Stomach (tissue), 9 donors: Measurements from ENCODE around the gene PCDHGA5. TPM values are rescaled to one million over a fixed set of nuclear protein-coding genes. Genes with fewer than 3 reads are reported as not detected.
"Not testable (repeated sequence)": the region's sequence is repeated elsewhere in the genome, so short reads cannot be mapped to it uniquely, and the experiment has no call there.

Experiments used
- DNase-seq, 2 donors: peaks; one replicate each; pipeline versions ENCODE4 v3.0.0 to v3.0.0-alpha.2; 2013 to 2019
- H3K27ac ChIP-seq, 5 donors: fragments of 200-600 bp in 4 of 5; sonication (generic) in 4 of 5; one replicate each; pipeline ENCODE4 v1.5.1; 2013 to 2019; ENCODE audit warnings: mild to moderate bottlenecking in 1 of 5, moderate library complexity in 1 of 5
- H3K27me3 ChIP-seq, 3 donors: fragments of 200-600 bp; sonication (generic); one replicate each; pipeline ENCODE4 v1.5.1; 2017 to 2019; ENCODE audit warnings: mixed run types in 1 of 3
- H3K36me3 ChIP-seq, 4 donors: fragments of 200-600 bp; sonication (generic); 1 replicate in 3 of 4; 2 replicates in 1 of 4; pipeline ENCODE4 v1.5.1; 2016 to 2019
- H3K4me1 ChIP-seq, 4 donors: fragments of 200-600 bp; sonication (generic); one replicate each; pipeline ENCODE4 v1.5.1; 2016 to 2019
- H3K4me3 ChIP-seq, 4 donors: fragments of 200-600 bp; sonication (generic) in 3 of 4; one replicate each; pipeline ENCODE4 v1.5.1; 2016 to 2019; ENCODE audit warnings: mild to moderate bottlenecking in 1 of 4
- H3K9me3 ChIP-seq, 4 donors: fragments of 200-600 bp; sonication (generic); one replicate each; pipeline ENCODE4 v1.5.1; 2016 to 2019
- EP300 ChIP-seq: sonication (generic); formaldehyde crosslinking; IDR thresholded peaks from one replicate; pipeline ENCODE4 v1.6.1; 2017; ENCODE audit warnings: antibody characterized with exemption
- POLR2A ChIP-seq, 4 donors: fragments of 450-650 bp; IDR thresholded peaks; one replicate each; pipeline ENCODE4 v1.6.1; 2016; ENCODE audit warnings: antibody characterized with exemption in 4 of 4, control low read depth in 2 of 4, mild to moderate bottlenecking in 1 of 4, moderate library complexity in 1 of 4
- POLR2AphosphoS5 ChIP-seq, 3 donors: sonication (generic); formaldehyde crosslinking; IDR thresholded peaks; one replicate each; pipeline ENCODE4 v1.6.1; 2016; ENCODE audit warnings: antibody characterized with exemption in 3 of 3
- WGBS, 5 donors: extraction: QIAGEN DNeasy Blood & Tissue Kit in 3 of 5; methylation state at CpG; one replicate each; pipeline versions ENCODE4 v1.1.5 to v1.1.7; 2013 to 2018; 5-methylcytosine and 5-hydroxymethylcytosine counted together
- intact Hi-C: fragments of 100-400 bp; cut with DNase I; formaldehyde crosslinking; loops from one replicate; pipeline ENCODE4 v1.15.1; 2023; ENCODE audit warnings: low total_unique reads
- polyA plus RNA-seq, 3 donors: library from polyadenylated mRNA; stranded (reverse); fragments of 200-250 nt; gene quantifications; one replicate each; pipeline ENCODE4 v1.2.3, GENCODE V29; 2013
- total RNA-seq, 5 donors: library from RNA; depleted of rRNA; stranded (reverse); fragments of >200 nt; gene quantifications; one replicate each; pipeline versions ENCODE4 v1.1.0 to v1.2.3, GENCODE V29; 2014 to 2016
- TF ChIP-seq, protein P1 (sequence below), 7 experiments: fragments of 450-650 bp in 4 of 7; fragments of 200-600 bp in 3 of 7; sonication (generic) in 3 of 7; IDR thresholded peaks; one replicate each; pipeline ENCODE4 v1.5.1; 2016 to 2019; ENCODE audit warnings: antibody characterized with exemption in 7 of 7, control low read depth in 2 of 7, mild to moderate bottlenecking in 1 of 7
- donor health status: healthy with polysubstance abuse.
- donor health status: Bipolar disorder and iron deficiency.
- donor health status: healthy.

Gene PCDHGA5
- total and polyA plus RNA-seq, 8 donors: 0.15 to 6.7 (median 2.3) TPM; not detected in 3

- no peak overlapping the region for H3K27ac ChIP-seq
- 18 to 32% (median 28%) methylated on average over 15 to 61 of the region's 61 CpGs for WGBS, 5 donors
- H3K36me3 ChIP-seq: peaks cover 0 to 13% (median 0%) of the 10 kb centered on the region in 4 donors
- TF ChIP-seq, protein P1, sequence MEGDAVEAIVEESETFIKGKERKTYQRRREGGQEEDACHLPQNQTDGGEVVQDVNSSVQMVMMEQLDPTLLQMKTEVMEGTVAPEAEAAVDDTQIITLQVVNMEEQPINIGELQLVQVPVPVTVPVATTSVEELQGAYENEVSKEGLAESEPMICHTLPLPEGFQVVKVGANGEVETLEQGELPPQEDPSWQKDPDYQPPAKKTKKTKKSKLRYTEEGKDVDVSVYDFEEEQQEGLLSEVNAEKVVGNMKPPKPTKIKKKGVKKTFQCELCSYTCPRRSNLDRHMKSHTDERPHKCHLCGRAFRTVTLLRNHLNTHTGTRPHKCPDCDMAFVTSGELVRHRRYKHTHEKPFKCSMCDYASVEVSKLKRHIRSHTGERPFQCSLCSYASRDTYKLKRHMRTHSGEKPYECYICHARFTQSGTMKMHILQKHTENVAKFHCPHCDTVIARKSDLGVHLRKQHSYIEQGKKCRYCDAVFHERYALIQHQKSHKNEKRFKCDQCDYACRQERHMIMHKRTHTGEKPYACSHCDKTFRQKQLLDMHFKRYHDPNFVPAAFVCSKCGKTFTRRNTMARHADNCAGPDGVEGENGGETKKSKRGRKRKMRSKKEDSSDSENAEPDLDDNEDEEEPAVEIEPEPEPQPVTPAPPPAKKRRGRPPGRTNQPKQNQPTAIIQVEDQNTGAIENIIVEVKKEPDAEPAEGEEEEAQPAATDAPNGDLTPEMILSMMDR (IDR thresholded peaks at IDR 0.05): no peak
- no peak for TF ChIP-seq POLR2AphosphoS5 (IDR thresholded peaks at IDR 0.05)
- TF ChIP-seq EP300: no peak
- TF ChIP-seq POLR2A (IDR thresholded peaks at IDR 0.05): no peak
- H3K4me1 ChIP-seq: peaks cover 0 to 6% (median 0%) of the 10 kb centered on the region in 4 donors
- DNase-seq: no peak
- peaks cover 0 to 78% (median 25%) of the 10 kb centered on the region in 3 donors for H3K27me3 ChIP-seq
- intact Hi-C loops: no loop called here
- H3K9me3 ChIP-seq: peaks cover 42 to 94% (median 87%) of the 10 kb centered on the region in 4 donors
- H3K4me3 ChIP-seq: no peak overlapping the region
These were observed 35.7 kb downstream of the PCDHGA5 start for GRCh38 chr5:141399555-141400258.

- TF ChIP-seq, protein P1 (IDR thresholded peaks at IDR 0.05): peak in 1 of 7 experiments; percentile 10
- TF ChIP-seq EP300: no peak
- Histone ChIP-seq H3K36me3 (peaks cover 0 to 18% (median 0%) of the 10 kb centered on the region in 4 donors), H3K4me3 (peak within 1 kb of the TSS in 3 of 4 donors; percentile 8 to 37 (median 27)), H3K4me1 (peaks cover 0 to 6% (median 0%) of the 10 kb centered on the region in 4 donors), H3K9me3 (peaks cover 51 to 96% (median 90%) of the 10 kb centered on the region in 4 donors), H3K27me3 (peaks cover 0 to 76% (median 32%) of the 10 kb centered on the region in 3 donors), H3K27ac (no peak within 1 kb of the TSS)
- 13 to 20% (median 17%) methylated on average over 26 to 27 of the region's 27 CpGs for WGBS, 5 donors
- intact Hi-C loops: no loop called here
- DNase-seq: peak in 1 of 2 donors; percentile 44
These were observed 38.7 kb downstream of the PCDHGA5 start, which contains the start of gene PCDHGA9 for GRCh38 chr5:141402553-141403243. PCDHGA9 (plus strand) TSS chr5:141402778; CDS start chr5:141402953, 175 bp downstream.

DNA sequence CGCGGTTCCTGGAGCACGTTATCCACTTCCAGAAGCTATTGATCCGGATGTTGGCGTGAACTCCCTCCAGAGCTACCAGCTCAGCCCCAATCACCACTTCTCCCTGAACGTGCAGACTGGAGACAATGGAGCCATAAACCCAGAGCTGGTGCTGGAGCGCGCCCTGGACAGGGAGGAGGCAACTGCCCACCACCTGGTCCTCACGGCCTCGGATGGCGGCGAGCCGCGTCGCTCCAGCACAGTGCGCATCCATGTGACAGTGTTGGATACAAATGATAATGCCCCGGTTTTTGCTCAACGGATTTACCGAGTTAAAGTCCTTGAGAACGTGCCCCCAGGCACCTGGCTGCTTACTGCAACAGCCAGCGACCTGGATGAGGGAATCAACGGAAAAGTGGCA, 39.4 kb downstream of the PCDHGA5 start:
- WGBS, 5 donors: 25 to 39% (median 31%) methylated on average over 21 to 22 of the region's 22 CpGs
- intact Hi-C loops: no loop called here
- no peak overlapping the region for H3K27ac ChIP-seq
- peaks cover 54 to 99% (median 94%) of the 10 kb centered on the region in 4 donors for H3K9me3 ChIP-seq
- peaks cover 0 to 6% (median 0%) of the 10 kb centered on the region in 4 donors for H3K4me1 ChIP-seq
- peaks cover 0 to 80% (median 37%) of the 10 kb centered on the region in 3 donors for H3K27me3 ChIP-seq
- no peak for TF ChIP-seq POLR2AphosphoS5 (IDR thresholded peaks at IDR 0.05)
- TF ChIP-seq POLR2A (IDR thresholded peaks at IDR 0.05): no peak
- TF ChIP-seq EP300: no peak
- TF ChIP-seq, protein P1 (IDR thresholded peaks at IDR 0.05): no peak
- H3K36me3 ChIP-seq: peaks cover 0 to 18% (median 0%) of the 10 kb centered on the region in 4 donors
- H3K4me3 ChIP-seq: peak overlapping the region in 2 of 4 donors; percentile 8 to 37
- DNase-seq: no peak

DNA sequence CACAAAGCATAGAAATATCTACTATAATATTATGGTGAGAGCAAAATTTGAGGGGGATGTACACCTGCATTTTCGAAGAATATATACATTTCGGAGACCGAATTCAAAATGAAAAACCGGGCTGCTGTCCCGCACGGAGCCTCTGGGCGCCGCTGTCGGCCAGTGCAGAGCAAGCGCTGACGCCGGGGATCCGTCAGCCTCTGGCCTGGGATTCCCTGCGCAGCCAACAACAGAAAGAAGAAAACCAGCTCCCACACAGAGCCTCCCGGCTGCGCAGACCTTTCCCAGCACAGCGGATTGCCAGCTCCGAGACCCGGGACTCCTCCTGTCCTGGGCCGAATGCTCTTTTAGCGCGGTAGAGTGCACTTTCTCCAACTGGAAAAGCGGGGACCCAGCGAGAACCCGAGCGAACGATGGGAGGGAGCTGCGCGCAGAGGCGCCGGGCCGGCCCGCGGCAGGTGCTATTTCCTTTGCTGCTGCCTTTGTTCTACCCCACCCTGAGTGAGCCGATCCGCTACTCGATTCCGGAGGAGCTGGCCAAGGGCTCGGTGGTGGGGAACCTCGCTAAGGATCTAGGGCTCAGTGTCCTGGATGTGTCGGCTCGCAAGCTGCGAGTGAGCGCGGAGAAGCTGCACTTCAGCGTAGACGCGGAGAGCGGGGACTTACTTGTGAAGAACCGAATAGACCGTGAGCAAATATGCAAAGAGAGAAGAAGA, 44.0 kb downstream of the PCDHGA5 start, which contains the start of gene PCDHGB6:
TSS of gene PCDHGB6 (plus strand) at position 232 of the 716 bp plus-strand sequence. CDS start at position 414, 182 bp downstream.
- Histone ChIP-seq H3K4me3 (peak within 1 kb of the TSS; percentile 11 to 35 (median 20)), H3K27me3 (peaks cover 0 to 82% (median 44%) of the 10 kb centered on the region in 3 donors), H3K9me3 (peaks cover 49 to 100% (median 95%) of the 10 kb centered on the region in 4 donors), H3K36me3 (peaks cover 0 to 13% (median 6%) of the 10 kb centered on the region in 4 donors)
- DNase-seq: peak in 1 of 2 donors; percentile 71
- H3K27ac ChIP-seq, H3K4me1 ChIP-seq, intact Hi-C loops: not testable (repeated sequence)
- 9 to 14% (median 12%) methylated on average over 38 to 50 of the region's 51 CpGs for WGBS, 5 donors
- TF ChIP-seq, protein P1 (IDR thresholded peaks at IDR 0.05): peak in 3 of 7 experiments; percentile 23 to 30 (median 29)
